RWPE2 (cell line): Measurements from ENCODE around the gene PNKD.

Source experiments
- ATAC-seq: fragments of 200-7000 bp; cut with Tn5 transposase; 3 replicates; pipeline ENCODE4 v1.9.1; 2021; ENCODE audit warnings: low read depth
- DNase-seq: peaks from one replicate; pipeline ENCODE4 v3.0.0-alpha.2; 2020; ENCODE audit warnings: low spot score
- H3K27ac ChIP-seq: fragments of 450-650 bp; 2 replicates; pipeline ENCODE4 v1.5.1; 2017; ENCODE audit warnings: mild to moderate bottlenecking; ENCODE audit not compliant: poor library complexity, severe bottlenecking
- H3K27me3 ChIP-seq: fragments of 250-450 bp; sonication (Bioruptor Pico); 2 replicates; pipeline ENCODE4 v1.5.1; 2021; ENCODE audit warnings: mild to moderate bottlenecking, moderate library complexity; ENCODE audit not compliant: insufficient read depth, poor library complexity, severe bottlenecking
- H3K36me3 ChIP-seq: fragments of 250-450 bp; sonication (Bioruptor Pico); 2 replicates; pipeline ENCODE4 v1.5.1; 2020; ENCODE audit warnings: low read depth, mild to moderate bottlenecking, moderate library complexity
- H3K4me1 ChIP-seq: fragments of 250-450 bp; sonication (Bioruptor Pico); 2 replicates; pipeline ENCODE4 v1.5.1; 2021; ENCODE audit warnings: mild to moderate bottlenecking, moderate library complexity; ENCODE audit not compliant: insufficient read depth, poor library complexity, severe bottlenecking
- H3K4me3 ChIP-seq: fragments of 250-450 bp; sonication (Bioruptor Pico); 2 replicates; pipeline ENCODE4 v1.5.1; 2021; ENCODE audit warnings: mild to moderate bottlenecking, moderate library complexity; ENCODE audit not compliant: severe bottlenecking
- H3K9me3 ChIP-seq: fragments of 250-450 bp; sonication (Bioruptor Pico); 2 replicates; pipeline ENCODE4 v1.5.1; 2021; ENCODE audit warnings: mild to moderate bottlenecking, moderate library complexity; ENCODE audit not compliant: severe bottlenecking
- CTCF ChIP-seq: fragments of 450-650 bp; IDR thresholded peaks from one replicate; pipeline ENCODE4 v1.5.1; 2017; ENCODE audit warnings: mild to moderate bottlenecking, moderate library complexity; ENCODE audit not compliant: poor library complexity, severe bottlenecking

PNKD gene

GRCh38 chr2:218374795-218375194, 104.5 kb downstream of the PNKD start:
- ATAC-seq (no peak), DNase-seq (no peak)
- H3K27ac ChIP-seq, result peak overlapping the region; percentile 49
- H3K36me3 ChIP-seq, result no peaks in the 10 kb centered on the region
- no peak overlapping the region for H3K4me3 ChIP-seq
- no peak for TF ChIP-seq CTCF
- peaks cover 9% of the 10 kb centered on the region for H3K4me1 ChIP-seq
- no peaks in the 10 kb centered on the region for H3K27me3 ChIP-seq
- no peaks in the 10 kb centered on the region for H3K9me3 ChIP-seq

GRCh38 chr2:218375212-218375611, 104.9 kb downstream of the PNKD start:
- peaks cover 9% of the 10 kb centered on the region for H3K4me1 ChIP-seq
- DNase-seq (no peak), ATAC-seq (peak; percentile 88)
- TF ChIP-seq CTCF, result no peak
- no peaks in the 10 kb centered on the region for H3K36me3 ChIP-seq
- H3K27me3 ChIP-seq, result no peaks in the 10 kb centered on the region
- H3K9me3 ChIP-seq, result no peaks in the 10 kb centered on the region
- no peak overlapping the region for H3K4me3 ChIP-seq
- H3K27ac ChIP-seq, result peak overlapping the region; percentile 49

DNA sequence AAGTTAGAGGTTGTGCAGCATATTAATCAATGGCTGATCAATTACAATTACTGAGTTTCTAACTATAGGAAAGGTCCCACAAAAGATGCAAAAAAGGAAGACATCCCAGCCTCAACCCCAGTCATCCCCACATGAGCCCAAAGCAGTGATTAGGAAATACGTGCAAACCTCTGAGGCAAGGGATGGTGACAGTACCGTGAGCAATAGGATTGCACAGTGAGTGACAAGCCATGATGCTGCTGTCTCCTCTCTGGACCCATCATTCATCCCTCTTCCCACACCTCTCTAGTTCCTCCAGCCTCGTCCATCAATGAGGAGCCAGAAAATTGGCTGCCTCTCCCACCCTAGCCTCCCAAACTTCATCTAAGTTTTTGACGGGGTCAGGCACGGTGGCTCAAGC, 107.7 kb downstream of the PNKD start:
- ATAC-seq (no peak), DNase-seq (no peak)
- H3K36me3 ChIP-seq, result no peaks in the 10 kb centered on the region
- peaks cover 9% of the 10 kb centered on the region for H3K4me1 ChIP-seq
- no peaks in the 10 kb centered on the region for H3K9me3 ChIP-seq
- H3K4me3 ChIP-seq, result no peak overlapping the region
- no peak for TF ChIP-seq CTCF
- H3K27me3 ChIP-seq, result no peaks in the 10 kb centered on the region
- H3K27ac ChIP-seq, result no peak overlapping the region

- DNase-seq (no peak), ATAC-seq (no peak)
- Histone ChIP-seq H3K4me1 (peaks cover 11% of the 10 kb centered on the region), H3K36me3 (no peaks in the 10 kb centered on the region), H3K4me3 (no peak within 1 kb of the TSS), H3K27ac (no peak within 1 kb of the TSS), H3K9me3 (no peaks in the 10 kb centered on the region), H3K27me3 (no peaks in the 10 kb centered on the region)
- TF ChIP-seq CTCF, result no peak
Observed at GRCh38 chr2:218381916-218382366, 111.6 kb downstream of the PNKD start, which contains the start of gene SLC11A1. SLC11A1 (plus strand) TSS chr2:218382273; CDS start chr2:218382369, 96 bp downstream.

- no peak overlapping the region for H3K27ac ChIP-seq
- H3K36me3 ChIP-seq, result no peaks in the 10 kb centered on the region
- peaks cover 14% of the 10 kb centered on the region for H3K4me1 ChIP-seq
- no peak overlapping the region for H3K4me3 ChIP-seq
- ATAC-seq (no peak), DNase-seq (no peak)
- no peaks in the 10 kb centered on the region for H3K9me3 ChIP-seq
- H3K27me3 ChIP-seq, result no peaks in the 10 kb centered on the region
- TF ChIP-seq CTCF, result no peak
Observed at GRCh38 chr2:218382785-218383184, 112.5 kb downstream of the PNKD start.
